ENCODE data around the gene GPR18.
A peak's percentile ranks its signal among the peaks of the same experiment; 100 is the strongest.

The GPR18 gene

GRCh38 chr13:99289674-99290337 is 31.6 kb upstream of the GPR18 start:
- DNase-seq: peak; percentile 39

- peak; percentile 82 for DNase-seq
These were observed 31.1 kb upstream of the GPR18 start for GRCh38 chr13:99289271-99289670.

- peak; percentile 74 for DNase-seq
These were observed 29.9 kb upstream of the GPR18 start for GRCh38 chr13:99288089-99288488.

- DNase-seq: no peak
These were observed 29.4 kb upstream of the GPR18 start for GRCh38 chr13:99287551-99287950.

GRCh38 chr13:99285432-99286182 is 27.4 kb upstream of the GPR18 start:
- DNase-seq: no peak

- DNase-seq: peak; percentile 60
These were observed 24.4 kb upstream of the GPR18 start for GRCh38 chr13:99282264-99283231.

GRCh38 chr13:99281811-99282263 is 23.7 kb upstream of the GPR18 start:
- DNase-seq: peak; percentile 94

GRCh38 chr13:99280166-99280565 is 22.0 kb upstream of the GPR18 start:
- DNase-seq: peak; percentile 90

- peak; percentile 49 for DNase-seq
These were observed 21.5 kb upstream of the GPR18 start for GRCh38 chr13:99279637-99280036.

- no peak for DNase-seq
These were observed 20.7 kb upstream of the GPR18 start for GRCh38 chr13:99278843-99279242.

- DNase-seq: peak; percentile 27
These were observed 20.0 kb upstream of the GPR18 start for GRCh38 chr13:99278200-99278599.

- peak; percentile 88 for DNase-seq
These were observed 19.4 kb upstream of the GPR18 start for GRCh38 chr13:99277629-99278028.

- DNase-seq: no peak
These were observed 18.5 kb upstream of the GPR18 start for GRCh38 chr13:99276706-99277105.

- no peak for DNase-seq
These were observed 16.9 kb upstream of the GPR18 start for GRCh38 chr13:99275093-99275469.

- no peak for DNase-seq
These were observed 14.9 kb upstream of the GPR18 start for GRCh38 chr13:99273128-99273527.

GRCh38 chr13:99272481-99272880 is 14.3 kb upstream of the GPR18 start:
- DNase-seq: no peak

GRCh38 chr13:99271249-99271648 is 13.1 kb upstream of the GPR18 start:
- no peak for DNase-seq

- peak; percentile 62 for DNase-seq
These were observed 12.3 kb upstream of the GPR18 start for GRCh38 chr13:99270518-99270917.

- peak; percentile 79 for DNase-seq
These were observed 11.6 kb upstream of the GPR18 start for GRCh38 chr13:99269627-99270241.

GRCh38 chr13:99268822-99269221 is 10.6 kb upstream of the GPR18 start:
- no peak for DNase-seq

GRCh38 chr13:99267927-99268326 is 9.7 kb upstream of the GPR18 start:
- DNase-seq: no peak

GRCh38 chr13:99266827-99267226 is 8.6 kb upstream of the GPR18 start:
- DNase-seq: no peak

Measured in suppressor macrophage treated with lipopolysaccharide for 4 hours (primary cell).